ENCODE data around the gene TCAP. TPM values are rescaled to one million over a fixed set of nuclear protein-coding genes. Genes with fewer than 3 reads are reported as not detected.

Gene TCAP
- total and polyA plus RNA-seq, 2 experiments from 2014 or later, result 0.61 to 2.1 TPM

DNA sequence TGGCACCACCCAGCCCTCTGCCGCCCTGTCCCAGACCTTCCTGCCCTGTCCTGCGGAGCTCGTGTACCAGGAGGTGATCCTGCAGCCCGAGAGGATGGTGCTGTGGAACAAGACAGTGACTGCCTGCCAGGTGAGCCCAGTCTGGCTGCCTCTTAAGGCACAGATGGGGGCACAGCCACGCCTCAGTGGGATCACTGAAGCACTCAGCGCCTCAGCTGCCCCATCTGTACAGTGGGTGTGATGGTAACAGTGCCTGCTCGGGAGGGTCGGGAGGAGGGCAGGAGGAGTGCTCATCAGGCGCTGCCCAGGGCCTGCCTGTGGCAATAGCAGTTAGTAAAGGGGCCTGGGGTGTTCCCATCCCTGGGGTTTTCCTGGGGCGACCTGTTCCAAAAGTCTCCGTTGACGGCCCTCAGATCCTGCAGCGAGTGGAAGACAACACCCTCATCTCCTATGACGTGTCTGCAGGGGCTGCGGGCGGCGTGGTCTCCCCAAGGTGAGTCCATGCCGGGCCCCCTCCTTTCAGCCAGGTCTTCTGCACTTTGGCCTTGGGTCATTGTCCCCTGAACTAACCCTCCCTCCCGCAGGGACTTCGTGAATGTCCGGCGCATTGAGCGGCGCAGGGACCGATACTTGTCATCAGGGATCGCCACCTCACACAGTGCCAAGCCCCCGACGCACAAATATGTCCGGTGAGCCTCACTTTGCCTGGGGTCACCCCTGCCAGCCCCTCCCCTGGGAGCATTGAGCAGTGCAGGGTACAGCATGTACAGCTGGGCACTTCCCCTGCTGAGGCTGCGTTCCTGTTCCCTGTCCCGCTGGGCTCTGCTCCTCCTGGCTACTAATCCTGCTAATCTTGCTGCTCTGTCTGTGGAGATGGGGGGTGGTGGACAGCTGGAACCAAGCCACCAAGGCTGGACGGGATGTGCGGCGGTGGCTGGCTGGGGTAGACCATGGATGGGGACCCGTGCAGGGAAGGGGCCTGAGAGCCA, 4.5 kb upstream of the TCAP start:
- no peaks in the 10 kb centered on the region for H3K36me3 ChIP-seq (ENCODE audit: insufficient read depth)
- peaks cover 14% of the 10 kb centered on the region; the same call in 2 of the 3 replicates for H3K36me3 Mint-ChIP-seq (ENCODE audit: low read depth)
- no peak overlapping the region for H3K4me3 ChIP-seq
- H3K27me3 ChIP-seq (ENCODE audit: insufficient read depth), result peaks cover 2% of the 10 kb centered on the region; the same call in 1 of the 2 replicates
- H3K4me2 ChIP-seq, result no peak overlapping the region
- H3K9me3 Mint-ChIP-seq, result no peaks in the 10 kb centered on the region; the same call in 2 of the 3 replicates
- no peak overlapping the region for H2AFZ ChIP-seq
- H3K4me3 Mint-ChIP-seq, result no peak overlapping the region; the same call in 2 of the 3 replicates
- H3K4me1 Mint-ChIP-seq, result peaks cover 43% of the 10 kb centered on the region
- peaks cover 6% of the 10 kb centered on the region for H3K27me3 Mint-ChIP-seq (ENCODE audit: insufficient read depth, low read depth, poor library complexity)
- no peaks in the 10 kb centered on the region for H4K20me1 ChIP-seq (replicated peaks; ENCODE audit: insufficient read depth)
- DNase-seq (ENCODE audit: low spot score), result no peak
- H3K79me2 ChIP-seq (replicated peaks; ENCODE audit: insufficient read depth), result no peaks in the 10 kb centered on the region
- peak overlapping the region; percentile 52 for H3K27ac Mint-ChIP-seq
- ATAC-seq, result no peak
- H3K27ac ChIP-seq (ENCODE audit: low read depth), result no peak overlapping the region
- no peak for TF ChIP-seq CREB1 (CRISPR knock-in tag; IDR thresholded peaks at IDR 0.05; ENCODE audit: low read depth)
- TF ChIP-seq, protein P1, sequence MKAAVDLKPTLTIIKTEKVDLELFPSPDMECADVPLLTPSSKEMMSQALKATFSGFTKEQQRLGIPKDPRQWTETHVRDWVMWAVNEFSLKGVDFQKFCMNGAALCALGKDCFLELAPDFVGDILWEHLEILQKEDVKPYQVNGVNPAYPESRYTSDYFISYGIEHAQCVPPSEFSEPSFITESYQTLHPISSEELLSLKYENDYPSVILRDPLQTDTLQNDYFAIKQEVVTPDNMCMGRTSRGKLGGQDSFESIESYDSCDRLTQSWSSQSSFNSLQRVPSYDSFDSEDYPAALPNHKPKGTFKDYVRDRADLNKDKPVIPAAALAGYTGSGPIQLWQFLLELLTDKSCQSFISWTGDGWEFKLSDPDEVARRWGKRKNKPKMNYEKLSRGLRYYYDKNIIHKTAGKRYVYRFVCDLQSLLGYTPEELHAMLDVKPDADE (IDR thresholded peaks at IDR 0.05), result no peak
- TF ChIP-seq NANOG (IDR thresholded peaks at IDR 0.05; ENCODE audit: borderline replicate concordance), result no peak
- no peak for TF ChIP-seq ZNF114 (CRISPR knock-in tag; IDR thresholded peaks at IDR 0.05)
- TF ChIP-seq EZH2 (IDR thresholded peaks at IDR 0.05; ENCODE audit: low read depth, unreplicated experiment), result no peak
- TF ChIP-seq ZNF331 (CRISPR knock-in tag; IDR thresholded peaks at IDR 0.05; ENCODE audit: low read depth), result no peak
- TF ChIP-seq, protein P2, sequence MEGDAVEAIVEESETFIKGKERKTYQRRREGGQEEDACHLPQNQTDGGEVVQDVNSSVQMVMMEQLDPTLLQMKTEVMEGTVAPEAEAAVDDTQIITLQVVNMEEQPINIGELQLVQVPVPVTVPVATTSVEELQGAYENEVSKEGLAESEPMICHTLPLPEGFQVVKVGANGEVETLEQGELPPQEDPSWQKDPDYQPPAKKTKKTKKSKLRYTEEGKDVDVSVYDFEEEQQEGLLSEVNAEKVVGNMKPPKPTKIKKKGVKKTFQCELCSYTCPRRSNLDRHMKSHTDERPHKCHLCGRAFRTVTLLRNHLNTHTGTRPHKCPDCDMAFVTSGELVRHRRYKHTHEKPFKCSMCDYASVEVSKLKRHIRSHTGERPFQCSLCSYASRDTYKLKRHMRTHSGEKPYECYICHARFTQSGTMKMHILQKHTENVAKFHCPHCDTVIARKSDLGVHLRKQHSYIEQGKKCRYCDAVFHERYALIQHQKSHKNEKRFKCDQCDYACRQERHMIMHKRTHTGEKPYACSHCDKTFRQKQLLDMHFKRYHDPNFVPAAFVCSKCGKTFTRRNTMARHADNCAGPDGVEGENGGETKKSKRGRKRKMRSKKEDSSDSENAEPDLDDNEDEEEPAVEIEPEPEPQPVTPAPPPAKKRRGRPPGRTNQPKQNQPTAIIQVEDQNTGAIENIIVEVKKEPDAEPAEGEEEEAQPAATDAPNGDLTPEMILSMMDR (conservative IDR thresholded peaks at IDR 0.05; ENCODE audit: low read depth in 2 of 2), result no peak
- TF ChIP-seq JUNB (IDR thresholded peaks at IDR 0.05; ENCODE audit: unreplicated experiment), result no peak
- TF ChIP-seq, protein P3, sequence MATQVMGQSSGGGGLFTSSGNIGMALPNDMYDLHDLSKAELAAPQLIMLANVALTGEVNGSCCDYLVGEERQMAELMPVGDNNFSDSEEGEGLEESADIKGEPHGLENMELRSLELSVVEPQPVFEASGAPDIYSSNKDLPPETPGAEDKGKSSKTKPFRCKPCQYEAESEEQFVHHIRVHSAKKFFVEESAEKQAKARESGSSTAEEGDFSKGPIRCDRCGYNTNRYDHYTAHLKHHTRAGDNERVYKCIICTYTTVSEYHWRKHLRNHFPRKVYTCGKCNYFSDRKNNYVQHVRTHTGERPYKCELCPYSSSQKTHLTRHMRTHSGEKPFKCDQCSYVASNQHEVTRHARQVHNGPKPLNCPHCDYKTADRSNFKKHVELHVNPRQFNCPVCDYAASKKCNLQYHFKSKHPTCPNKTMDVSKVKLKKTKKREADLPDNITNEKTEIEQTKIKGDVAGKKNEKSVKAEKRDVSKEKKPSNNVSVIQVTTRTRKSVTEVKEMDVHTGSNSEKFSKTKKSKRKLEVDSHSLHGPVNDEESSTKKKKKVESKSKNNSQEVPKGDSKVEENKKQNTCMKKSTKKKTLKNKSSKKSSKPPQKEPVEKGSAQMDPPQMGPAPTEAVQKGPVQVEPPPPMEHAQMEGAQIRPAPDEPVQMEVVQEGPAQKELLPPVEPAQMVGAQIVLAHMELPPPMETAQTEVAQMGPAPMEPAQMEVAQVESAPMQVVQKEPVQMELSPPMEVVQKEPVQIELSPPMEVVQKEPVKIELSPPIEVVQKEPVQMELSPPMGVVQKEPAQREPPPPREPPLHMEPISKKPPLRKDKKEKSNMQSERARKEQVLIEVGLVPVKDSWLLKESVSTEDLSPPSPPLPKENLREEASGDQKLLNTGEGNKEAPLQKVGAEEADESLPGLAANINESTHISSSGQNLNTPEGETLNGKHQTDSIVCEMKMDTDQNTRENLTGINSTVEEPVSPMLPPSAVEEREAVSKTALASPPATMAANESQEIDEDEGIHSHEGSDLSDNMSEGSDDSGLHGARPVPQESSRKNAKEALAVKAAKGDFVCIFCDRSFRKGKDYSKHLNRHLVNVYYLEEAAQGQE (IDR thresholded peaks at IDR 0.05; ENCODE audit: unreplicated experiment), result no peak
- no peak for TF ChIP-seq POLR2AphosphoS5 (IDR thresholded peaks at IDR 0.05; ENCODE audit: low read depth)
- TF ChIP-seq STAT1 (IDR thresholded peaks at IDR 0.05; ENCODE audit: unreplicated experiment), result no peak
- TF ChIP-seq EZH2phosphoT487 (IDR thresholded peaks at IDR 0.05; ENCODE audit: unreplicated experiment), result no peak
- peaks cover 3% of the 10 kb centered on the region for H3F3A ChIP-seq (replicated peaks; ENCODE audit: low read depth)
- H3K9me2 ChIP-seq (ENCODE audit: insufficient read depth), result no peaks in the 10 kb centered on the region
- peaks cover 26% of the 10 kb centered on the region for H3K4me1 ChIP-seq (ENCODE audit: insufficient read depth)
